Activated CD4-positive, alpha-beta T cell treated with anti-CD3 and anti-CD28 coated beads for 36 hours (primary cell): Measurements from ENCODE around the gene GSTM5. TPM values are rescaled to one million over a fixed set of nuclear protein-coding genes. Genes with fewer than 3 reads are reported as not detected.
"Not testable (repeated sequence)": the region's sequence is repeated elsewhere in the genome, so short reads cannot be mapped to it uniquely, and the experiment has no call there.

ENCODE experiments used
- ATAC-seq: fragments of 200-7000 bp; cut with Tn5 transposase; one replicate; pipeline ENCODE4 v1.10.0; 2021; ENCODE audit warnings: mild to moderate bottlenecking, moderate library complexity
- CTCF ChIA-PET: fragments of 350-600 bp; sonication (Branson Sonifier 250); formaldehyde crosslinking; loops from one replicate; lab custom pipeline; 2021; ENCODE audit warnings: antibody characterized with exemption; lab: Charles Lee
- POLR2A ChIA-PET: fragments of 350-600 bp; sonication (Branson Sonifier 250); formaldehyde crosslinking; loops from one replicate; lab custom pipeline; 2021; ENCODE audit warnings: antibody characterized with exemption, inconsistent platforms; lab: Charles Lee
- DNase-seq: peaks from one replicate; pipeline ENCODE4 v3.0.0-alpha.2; 2020
- H3K27ac Mint-ChIP-seq: one replicate; pipeline ENCODE4 v1.8.0; 2021; ENCODE audit warnings: mixed read lengths
- H3K27me3 Mint-ChIP-seq: one replicate; pipeline ENCODE4 v1.8.0; 2021; ENCODE audit warnings: mixed read lengths
- H3K36me3 Mint-ChIP-seq: one replicate; pipeline ENCODE4 v1.8.0; 2021; ENCODE audit warnings: low read depth, mixed read lengths
- H3K4me1 Mint-ChIP-seq: one replicate; pipeline ENCODE4 v1.8.0; 2021; ENCODE audit warnings: mixed read lengths
- H3K4me3 Mint-ChIP-seq: one replicate; pipeline ENCODE4 v1.8.0; 2021; ENCODE audit warnings: mild to moderate bottlenecking, moderate library complexity, mixed read lengths
- H3K9me3 Mint-ChIP-seq: one replicate; pipeline ENCODE4 v1.8.0; 2021; ENCODE audit warnings: low read depth, mixed read lengths
- intact Hi-C, 2 experiments: fragments of 100-400 bp; cut with DNase I in 1 of 2; cut with micrococcal nuclease in 1 of 2; formaldehyde crosslinking; loops; one replicate each; pipeline versions ENCODE4 v1.14.2 to v1.15.1; 2022 to 2024; cut with DNase I, micrococcal nuclease
- total RNA-seq, 2 experiments: library from RNA; stranded (reverse); gene quantifications; one replicate each; pipeline ENCODE4 v1.2.3, GENCODE V29; 2021

Gene GSTM5
- under 1 TPM; 0.25 to 0.54 TPM for total RNA-seq

GRCh38 chr1:109711593-109712320 lies at the start of gene GSTM5:
Gene GSTM5 (plus strand): TSS chr1:109712251. CDS start chr1:109712313, 62 bp downstream.
- peak; percentile 11 for DNase-seq
- ATAC-seq, result peak; percentile 66
- H3K4me1 Mint-ChIP-seq, H3K27me3 Mint-ChIP-seq, H3K27ac Mint-ChIP-seq, POLR2A ChIA-PET, CTCF ChIA-PET, H3K4me3 Mint-ChIP-seq, H3K9me3 Mint-ChIP-seq: not testable (repeated sequence)
- peaks cover 14% of the 10 kb centered on the region for H3K36me3 Mint-ChIP-seq
- intact Hi-C loops, result loop anchor here in 1 of 2 experiments (1.0 kb wide), 1 partner anchor 24 kb away; the partner anchor contains the start of gene GSTM1

GRCh38 chr1:109664671-109665070 lies 47.4 kb upstream of the GSTM5 start:
- Mint-ChIP-seq H3K27me3 (no peaks in the 10 kb centered on the region), H3K27ac (no peak overlapping the region), H3K4me3 (no peak overlapping the region), H3K4me1 (peaks cover 17% of the 10 kb centered on the region), H3K36me3 (no peaks in the 10 kb centered on the region), H3K9me3 (no peaks in the 10 kb centered on the region)
- intact Hi-C loops, result no loop called here
- no peak for ATAC-seq
- POLR2A ChIA-PET, result no interaction called here
- no peak for DNase-seq
- CTCF ChIA-PET, result no interaction called here

GRCh38 chr1:109667452-109668122 lies 44.5 kb upstream of the GSTM5 start, which contains the start of gene GSTM2:
Gene GSTM2 (plus strand): TSS chr1:109668057. CDS start chr1:109668116, 59 bp downstream.
- H3K9me3 Mint-ChIP-seq, result no peaks in the 10 kb centered on the region
- CTCF ChIA-PET, result interaction anchor here (0.6 to 1.8 kb wide), 4 partner anchors 10 to 27 kb away, joined by 3 to 7 read pairs (median 4); no protein-coding TSS in a partner anchor
- DNase-seq (peak; percentile 92), ATAC-seq (peak; percentile 100)
- peak within 1 kb of the TSS; percentile 71 for H3K4me3 Mint-ChIP-seq
- no peaks in the 10 kb centered on the region for H3K36me3 Mint-ChIP-seq
- no peaks in the 10 kb centered on the region for H3K27me3 Mint-ChIP-seq
- intact Hi-C loops, result loop anchor here (1.0 kb wide), 1 partner anchor 20 kb away; the partner anchor contains the start of gene GSTM1 (in 2 of the 2)
- POLR2A ChIA-PET, result no interaction called here
- no peak within 1 kb of the TSS for H3K27ac Mint-ChIP-seq
- H3K4me1 Mint-ChIP-seq, result peaks cover 18% of the 10 kb centered on the region

- Mint-ChIP-seq H3K27me3 (no peaks in the 10 kb centered on the region), H3K9me3 (no peaks in the 10 kb centered on the region), H3K4me3 (peak overlapping the region; percentile 71), H3K36me3 (no peaks in the 10 kb centered on the region), H3K4me1 (peaks cover 18% of the 10 kb centered on the region), H3K27ac (no peak overlapping the region)
- CTCF ChIA-PET, result interaction anchor here (0.6 to 1.0 kb wide), 3 partner anchors 11 to 28 kb away, joined by 3 to 5 read pairs (median 3); no protein-coding TSS in a partner anchor
- peak; percentile 30 for ATAC-seq
- POLR2A ChIA-PET, result interaction anchor here (0.7 kb wide), 1 partner anchor 28 kb away, joined by 3 read pairs; no protein-coding TSS in a partner anchor
- peak; percentile 13 for DNase-seq
- intact Hi-C loops, result no loop called here
These were observed 43.8 kb upstream of the GSTM5 start for GRCh38 chr1:109668123-109668775.

GRCh38 chr1:109669246-109669948 lies 42.7 kb upstream of the GSTM5 start:
- ChIA-PET CTCF (interaction anchor here (0.8 to 1.2 kb wide), 5 partner anchors 18 to 338 kb away, joined by 3 to 5 read pairs (median 4); partner anchors contain the start of gene GSTM1), POLR2A (no interaction called here)
- Mint-ChIP-seq H3K4me1 (peaks cover 18% of the 10 kb centered on the region), H3K27me3 (no peaks in the 10 kb centered on the region), H3K36me3 (no peaks in the 10 kb centered on the region), H3K4me3 (peak overlapping the region; percentile 50), H3K9me3 (no peaks in the 10 kb centered on the region), H3K27ac (peak overlapping the region; percentile 35)
- ATAC-seq (no peak), DNase-seq (peak; percentile 29)
- intact Hi-C loops, result no loop called here

- ATAC-seq, H3K27me3 Mint-ChIP-seq, H3K9me3 Mint-ChIP-seq, H3K36me3 Mint-ChIP-seq, POLR2A ChIA-PET, DNase-seq, intact Hi-C loops: not testable (repeated sequence)
- Mint-ChIP-seq H3K27ac (peak overlapping the region; percentile 35), H3K4me3 (peak overlapping the region; percentile 50), H3K4me1 (peaks cover 18% of the 10 kb centered on the region)
- CTCF ChIA-PET, result interaction anchor here (0.8 to 1.2 kb wide), 5 partner anchors 18 to 337 kb away, joined by 3 to 5 read pairs (median 4); partner anchors contain the start of gene GSTM1
These were observed 42.1 kb upstream of the GSTM5 start for GRCh38 chr1:109669949-109670302.

GRCh38 chr1:109671067-109671466 lies 41.0 kb upstream of the GSTM5 start:
- H3K9me3 Mint-ChIP-seq, result no peaks in the 10 kb centered on the region
- DNase-seq, result no peak
- H3K27me3 Mint-ChIP-seq, result no peaks in the 10 kb centered on the region
- intact Hi-C loops, result no loop called here
- peaks cover 18% of the 10 kb centered on the region for H3K4me1 Mint-ChIP-seq
- ATAC-seq, result no peak
- no peaks in the 10 kb centered on the region for H3K36me3 Mint-ChIP-seq
- no peak overlapping the region for H3K27ac Mint-ChIP-seq
- ChIA-PET CTCF (interaction anchor here (0.6 to 1.5 kb wide), 5 partner anchors 17 to 303 kb away, joined by 3 to 6 read pairs (median 4); partner anchors contain the start of gene GSTM1), POLR2A (interaction anchor here (0.6 kb wide), 2 partner anchors 289 to 836 kb away, joined by 3 to 5 read pairs; no protein-coding TSS in a partner anchor)
- no peak overlapping the region for H3K4me3 Mint-ChIP-seq

GRCh38 chr1:109673861-109674260 lies 38.2 kb upstream of the GSTM5 start:
- H3K4me3 Mint-ChIP-seq, ATAC-seq, H3K27ac Mint-ChIP-seq, intact Hi-C loops, DNase-seq, H3K36me3 Mint-ChIP-seq, POLR2A ChIA-PET, H3K27me3 Mint-ChIP-seq, H3K4me1 Mint-ChIP-seq, H3K9me3 Mint-ChIP-seq: not testable (repeated sequence)
- CTCF ChIA-PET, result interaction anchor here (1.4 kb wide), 1 partner anchor 34 kb away, joined by 4 read pairs; no protein-coding TSS in a partner anchor

- H3K4me1 Mint-ChIP-seq, H3K4me3 Mint-ChIP-seq, H3K27ac Mint-ChIP-seq, H3K9me3 Mint-ChIP-seq, POLR2A ChIA-PET, intact Hi-C loops, DNase-seq, ATAC-seq, H3K36me3 Mint-ChIP-seq, H3K27me3 Mint-ChIP-seq: not testable (repeated sequence)
- CTCF ChIA-PET, result interaction anchor here (0.6 kb wide), 1 partner anchor 783 kb away, joined by 3 read pairs; no protein-coding TSS in a partner anchor
These were observed 35.2 kb upstream of the GSTM5 start for GRCh38 chr1:109676683-109677381.

GRCh38 chr1:109677459-109677858 lies 34.6 kb upstream of the GSTM5 start:
- DNase-seq, result no peak
- H3K27me3 Mint-ChIP-seq, result no peaks in the 10 kb centered on the region
- intact Hi-C loops, result no loop called here
- POLR2A ChIA-PET, result no interaction called here
- ATAC-seq, result no peak
- H3K9me3 Mint-ChIP-seq, result no peaks in the 10 kb centered on the region
- H3K36me3 Mint-ChIP-seq, result no peaks in the 10 kb centered on the region
- H3K4me3 Mint-ChIP-seq, result no peak overlapping the region
- H3K27ac Mint-ChIP-seq, result no peak overlapping the region
- CTCF ChIA-PET, result no interaction called here
- H3K4me1 Mint-ChIP-seq, result no peaks in the 10 kb centered on the region
